ENCODE measurements around the gene THOC6.

Gene THOC6

GRCh38 chr16:2992383-2993081 is 31.3 kb upstream of the THOC6 start:
- no peak for DNase-seq

GRCh38 chr16:2996298-2996697 is 27.5 kb upstream of the THOC6 start:
- no peak for DNase-seq

- no peak for DNase-seq
These were observed 23.9 kb upstream of the THOC6 start for GRCh38 chr16:2999929-3000328.

- no peak for DNase-seq
These were observed 23.3 kb upstream of the THOC6 start for GRCh38 chr16:3000540-3000939.

GRCh38 chr16:3001316-3001715 is 22.5 kb upstream of the THOC6 start:
- DNase-seq, result no peak

GRCh38 chr16:3003582-3004270 is 20.1 kb upstream of the THOC6 start:
- peak; percentile 99 for DNase-seq

- no peak for DNase-seq
These were observed 19.5 kb upstream of the THOC6 start for GRCh38 chr16:3004319-3004718.

GRCh38 chr16:3004781-3005284 is 19.0 kb upstream of the THOC6 start:
- DNase-seq, result no peak

- DNase-seq, result no peak
These were observed 16.5 kb upstream of the THOC6 start for GRCh38 chr16:3007059-3007956.

GRCh38 chr16:3007957-3008689 is 15.7 kb upstream of the THOC6 start:
- no peak for DNase-seq

- DNase-seq, result no peak
These were observed 15.2 kb upstream of the THOC6 start for GRCh38 chr16:3008690-3009037.

- DNase-seq, result no peak
These were observed 14.1 kb upstream of the THOC6 start for GRCh38 chr16:3009568-3010390.

- DNase-seq, result no peak
These were observed 13.3 kb upstream of the THOC6 start for GRCh38 chr16:3010510-3010909.

GRCh38 chr16:3012246-3012645 is 11.6 kb upstream of the THOC6 start:
- DNase-seq, result no peak

- no peak for DNase-seq
These were observed 10.9 kb upstream of the THOC6 start, which contains the start of gene CLDN9 for GRCh38 chr16:3012828-3013420. Gene CLDN9, plus strand, starts transcription at chr16:3012923. Its CDS starts 440 bp downstream, at chr16:3013363.

GRCh38 chr16:3013491-3013951 is 10.3 kb upstream of the THOC6 start:
- DNase-seq, result no peak

GRCh38 chr16:3013998-3014690 is 9.7 kb upstream of the THOC6 start:
- DNase-seq, result no peak

GRCh38 chr16:3014971-3015370 is 8.9 kb upstream of the THOC6 start:
- DNase-seq, result no peak

GRCh38 chr16:3015865-3016521 is 7.8 kb upstream of the THOC6 start:
- no peak for DNase-seq

GRCh38 chr16:3017344-3017743 is 6.5 kb upstream of the THOC6 start:
- DNase-seq, result no peak

Measured in CD4-positive, alpha-beta T cell treated with Interleukin-4 for 4 hours (primary cell).